Measurements from ENCODE around the gene CACUL1. TPM values are rescaled to one million over a fixed set of nuclear protein-coding genes. Genes with fewer than 3 reads are reported as not detected.

The CACUL1 gene
- total RNA-seq, 1 experiment from 2014 or later: 38.5 TPM

DNA sequence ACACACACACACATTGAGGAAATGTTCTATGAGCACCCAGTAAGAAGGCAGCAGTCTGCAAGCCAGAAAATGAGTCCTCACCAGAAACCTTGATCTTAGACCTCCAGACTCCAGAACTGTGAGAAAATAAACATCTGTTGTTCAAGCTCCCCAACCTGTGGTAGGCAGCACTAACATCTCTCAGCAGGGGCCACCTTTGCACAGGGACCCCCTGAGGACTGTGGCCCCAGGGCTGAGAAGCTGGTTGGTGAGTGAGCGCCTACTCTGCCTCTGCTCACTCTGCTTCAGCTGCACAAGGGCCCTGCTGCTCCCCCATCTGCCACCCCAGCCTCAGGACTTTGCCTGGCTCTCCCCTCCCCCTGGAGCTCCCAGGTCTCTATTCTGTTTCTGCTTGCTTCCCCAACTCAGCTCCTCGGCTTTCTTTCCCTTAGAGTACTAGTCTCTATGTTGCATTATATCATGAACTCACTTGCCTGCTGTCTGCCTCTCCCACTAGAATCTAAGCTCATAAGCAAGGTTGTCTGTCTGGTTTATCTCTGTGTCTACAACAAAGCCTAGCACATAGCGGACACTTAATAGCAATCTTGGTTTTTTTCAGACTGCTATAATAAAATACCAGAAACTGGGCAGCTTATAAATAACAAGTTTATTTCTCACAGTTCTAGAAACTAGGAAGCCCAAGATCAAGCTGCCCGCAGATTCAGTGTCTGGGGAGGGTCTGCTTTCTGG, 118.9 kb downstream of the CACUL1 start:
- Histone ChIP-seq H3K27ac (ENCODE audit: insufficient read length, low read depth, low read length) (no peak overlapping the region), H2BK15ac (ENCODE audit: low read depth, low read length) (no peak overlapping the region), H4K91ac (ENCODE audit: insufficient read length, low read depth, low read length) (no peak overlapping the region), H3K9me3 (ENCODE audit: control insufficient read depth, low read depth, low read length) (peaks cover 6% of the 10 kb centered on the region), H3K79me1 (ENCODE audit: insufficient read depth, low read depth, low read length, poor library complexity, severe bottlenecking) (no peaks in the 10 kb centered on the region), H2BK20ac (ENCODE audit: low read depth, low read length, poor library complexity, severe bottlenecking) (no peak overlapping the region), H4K8ac (replicated peaks; ENCODE audit: insufficient read length, low read depth, low read length) (no peak overlapping the region), H2BK12ac (ENCODE audit: insufficient read length, low read depth, low read length) (no peak overlapping the region), H3K79me2 (ENCODE audit: insufficient read depth, low read length) (no peaks in the 10 kb centered on the region), H2AK5ac (ENCODE audit: insufficient read length, low read length) (no peak overlapping the region), H3K23ac (ENCODE audit: insufficient read length, low read depth, low read length) (no peak overlapping the region), H2BK120ac (ENCODE audit: low read depth, low read length, poor library complexity, severe bottlenecking) (no peak overlapping the region), H3K4ac (ENCODE audit: low read depth, low read length) (no peak overlapping the region), H3K18ac (ENCODE audit: insufficient read length, low read depth, low read length) (no peak overlapping the region), H3K4me1 (ENCODE audit: insufficient read depth, low read length) (no peaks in the 10 kb centered on the region), H3K4me2 (ENCODE audit: insufficient read depth, insufficient read length, low read length) (no peak overlapping the region), H3K23me2 (ENCODE audit: insufficient read length, low read depth, low read length, poor library complexity, severe bottlenecking) (no peaks in the 10 kb centered on the region), H3K9ac (ENCODE audit: extremely low read depth, insufficient read length, low read length) (no peak overlapping the region), H3K27me3 (ENCODE audit: insufficient read depth, low read length) (no peaks in the 10 kb centered on the region; the same call in 1 of the 2 replicates), H4K20me1 (ENCODE audit: control insufficient read depth, insufficient read depth, insufficient read length) (no peaks in the 10 kb centered on the region), H4K5ac (ENCODE audit: insufficient read length, low read depth, low read length) (no peak overlapping the region), H2BK5ac (ENCODE audit: insufficient read length, low read length) (no peak overlapping the region), H3K56ac (ENCODE audit: insufficient read length, low read depth, low read length) (no peak overlapping the region), H2AFZ (ENCODE audit: low read length) (no peak overlapping the region), H3K14ac (ENCODE audit: insufficient read depth, low read length) (no peak overlapping the region; the same call in 1 of the 2 replicates), H3T11ph (ENCODE audit: low read length) (no peak overlapping the region)
- H3K9me3 Mint-ChIP-seq: peaks cover 11 to 15% of the 10 kb centered on the region in 2 experiments
- DNase-seq: no peak
- peaks cover 35 to 59% of the 10 kb centered on the region in 2 experiments for H3K4me1 Mint-ChIP-seq
- TF ChIP-seq, protein P1, sequence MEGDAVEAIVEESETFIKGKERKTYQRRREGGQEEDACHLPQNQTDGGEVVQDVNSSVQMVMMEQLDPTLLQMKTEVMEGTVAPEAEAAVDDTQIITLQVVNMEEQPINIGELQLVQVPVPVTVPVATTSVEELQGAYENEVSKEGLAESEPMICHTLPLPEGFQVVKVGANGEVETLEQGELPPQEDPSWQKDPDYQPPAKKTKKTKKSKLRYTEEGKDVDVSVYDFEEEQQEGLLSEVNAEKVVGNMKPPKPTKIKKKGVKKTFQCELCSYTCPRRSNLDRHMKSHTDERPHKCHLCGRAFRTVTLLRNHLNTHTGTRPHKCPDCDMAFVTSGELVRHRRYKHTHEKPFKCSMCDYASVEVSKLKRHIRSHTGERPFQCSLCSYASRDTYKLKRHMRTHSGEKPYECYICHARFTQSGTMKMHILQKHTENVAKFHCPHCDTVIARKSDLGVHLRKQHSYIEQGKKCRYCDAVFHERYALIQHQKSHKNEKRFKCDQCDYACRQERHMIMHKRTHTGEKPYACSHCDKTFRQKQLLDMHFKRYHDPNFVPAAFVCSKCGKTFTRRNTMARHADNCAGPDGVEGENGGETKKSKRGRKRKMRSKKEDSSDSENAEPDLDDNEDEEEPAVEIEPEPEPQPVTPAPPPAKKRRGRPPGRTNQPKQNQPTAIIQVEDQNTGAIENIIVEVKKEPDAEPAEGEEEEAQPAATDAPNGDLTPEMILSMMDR (conservative IDR thresholded peaks at IDR 0.05): no peak
- no peak overlapping the region; a peak in 2 of 7 replicates for H3K27ac Mint-ChIP-seq
- H3K27me3 Mint-ChIP-seq (ENCODE audit: low read depth): peaks cover 90% of the 10 kb centered on the region
- no peak overlapping the region for H3K4me3 Mint-ChIP-seq
- peaks cover 0 to 5% (median 3%) of the 10 kb centered on the region in 3 experiments; a peak in 5 of 7 replicates for H3K36me3 Mint-ChIP-seq (ENCODE audit: insufficient read depth in 1 of 3, low read depth in 3 of 3)
- no CpG with 5 or more reads among the region's 4 CpGs for WGBS (ENCODE audit: extremely low coverage, insufficient read length, low lambda C conversion rate)

Data from H9 (cell line).